GM21423 (cell line): Measurements from ENCODE around the gene RGS9BP.
"Not testable (repeated sequence)": the region's sequence is repeated elsewhere in the genome, so short reads cannot be mapped to it uniquely, and the experiment has no call there.

Source experiments
- ATAC-seq: cut with Tn5 transposase; IDR thresholded peaks from one replicate; pipeline ENCODE4 v1.9.1; 2021; ENCODE audit warnings: mild to moderate bottlenecking, moderate library complexity; ENCODE audit not compliant: unreplicated experiment

RGS9BP gene

GRCh38 chr19:32671883-32672593, 3.6 kb upstream of the RGS9BP start:
- no peak for ATAC-seq

DNA sequence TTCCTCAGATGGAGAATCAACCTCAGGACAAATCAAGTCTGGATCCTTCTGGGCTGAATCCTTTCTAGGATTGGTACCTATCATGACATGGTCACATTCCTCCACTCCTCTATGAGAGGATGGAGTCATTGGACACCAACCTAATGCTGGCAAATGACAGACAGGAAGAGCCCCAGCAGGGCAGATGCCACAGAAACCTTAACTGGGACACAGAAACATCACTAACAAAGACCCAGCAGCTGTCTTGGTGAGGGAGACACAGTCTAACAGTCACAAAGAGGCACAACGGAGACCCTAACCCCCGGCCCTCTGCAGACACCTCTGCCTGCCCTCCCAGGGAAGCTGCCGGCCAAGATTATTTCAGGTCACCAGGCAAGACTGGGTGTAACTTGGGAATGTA, 2.8 kb upstream of the RGS9BP start:
- ATAC-seq, result no peak

DNA sequence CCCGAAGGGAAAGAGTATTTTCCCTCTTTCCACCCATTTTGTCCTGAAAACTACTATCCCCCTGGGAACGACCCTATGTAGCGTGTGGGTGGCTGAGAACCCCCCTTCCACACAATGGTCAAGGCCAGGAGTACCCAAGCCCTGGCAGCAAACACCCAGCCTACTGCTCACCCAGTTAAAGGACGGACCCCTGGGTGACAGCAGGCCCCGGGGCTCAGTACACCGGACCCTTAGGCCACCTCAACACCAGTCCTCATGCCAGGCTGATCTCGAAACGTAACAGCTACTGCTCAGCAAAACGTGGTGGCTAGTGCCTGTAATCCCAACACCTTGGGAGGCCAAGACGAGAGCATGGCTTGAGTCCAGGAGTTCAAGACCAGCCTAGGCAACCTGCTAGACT, 2.1 kb upstream of the RGS9BP start:
- no peak for ATAC-seq

DNA sequence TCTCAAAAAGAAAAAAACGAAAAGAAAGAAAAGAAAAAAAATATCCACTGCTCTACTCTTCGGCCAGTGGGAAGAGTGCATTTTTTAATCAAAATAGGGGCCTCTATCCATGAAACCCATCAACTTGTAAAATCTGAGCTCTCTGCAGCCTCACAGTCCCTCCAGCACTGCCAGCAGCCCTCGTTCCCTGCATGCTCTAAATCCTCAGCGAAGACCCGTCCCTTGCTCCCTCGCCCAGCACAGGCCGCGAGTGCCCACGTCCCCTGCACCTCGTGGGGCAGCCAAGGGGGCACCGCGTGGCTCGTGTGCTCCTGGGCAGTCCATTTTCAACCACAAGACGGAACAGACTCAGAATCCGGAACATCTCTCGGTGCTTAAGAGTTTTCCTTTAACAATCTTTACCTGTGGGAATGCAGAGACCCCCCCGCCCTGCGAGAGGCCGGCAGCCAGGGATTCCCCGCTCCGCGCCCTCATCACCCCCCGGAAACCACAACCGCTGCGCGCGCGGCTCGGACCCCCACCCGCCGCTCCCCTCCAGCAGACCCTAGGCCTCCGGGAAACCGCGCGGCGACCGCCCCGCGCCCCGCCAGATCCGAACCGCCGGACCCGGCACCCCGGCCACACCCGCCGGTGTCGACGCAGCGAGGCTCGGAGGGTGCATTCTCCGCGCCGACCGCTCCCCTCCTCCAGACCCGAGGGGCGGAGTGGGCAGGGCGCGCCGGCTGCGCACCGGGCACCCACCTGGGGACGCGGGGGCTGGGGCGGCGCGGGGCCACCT, 1.3 kb upstream of the RGS9BP start:
- ATAC-seq, result no peak

- peak; percentile 96 for ATAC-seq
These were observed 523 bp upstream of the RGS9BP start, which contains the start of gene ANKRD27 for GRCh38 chr19:32674931-32675719. TSS of gene ANKRD27 (minus strand) at chr19:32675180. CDS start at chr19:32659015, 16,165 bp downstream.

- no peak for ATAC-seq
These were observed 692 bp downstream of the RGS9BP start for GRCh38 chr19:32676186-32676894.

GRCh38 chr19:32676895-32677359, 1.3 kb downstream of the RGS9BP start:
- ATAC-seq, result no peak

- no peak for ATAC-seq
These were observed 2.0 kb downstream of the RGS9BP start for GRCh38 chr19:32677657-32678056.

DNA sequence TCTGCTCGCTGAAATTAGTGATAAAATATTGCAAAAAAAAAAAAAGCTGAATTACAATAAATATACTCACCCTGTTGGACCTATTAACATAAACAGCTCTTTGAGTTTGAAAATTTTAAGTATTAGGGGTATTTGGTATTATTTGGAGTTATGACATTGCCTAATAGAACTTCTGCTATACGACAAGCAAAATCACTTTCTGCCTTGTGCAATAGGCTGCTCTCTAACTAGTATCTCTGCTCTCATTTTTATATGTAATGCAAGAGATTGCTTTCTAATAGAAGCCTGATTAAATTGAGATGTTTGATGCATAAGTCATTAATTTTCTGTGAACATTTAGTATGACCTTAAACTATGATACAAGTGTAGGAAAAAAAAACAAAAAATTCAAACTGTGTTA, 5.3 kb downstream of the RGS9BP start:
- ATAC-seq, result no peak

GRCh38 chr19:32682317-32682716, 6.7 kb downstream of the RGS9BP start:
- ATAC-seq, result no peak

- no peak for ATAC-seq
These were observed 11.3 kb downstream of the RGS9BP start for GRCh38 chr19:32686847-32687475.

- ATAC-seq, result no peak
These were observed 12.0 kb downstream of the RGS9BP start for GRCh38 chr19:32687681-32688080.

GRCh38 chr19:32688311-32688710, 12.7 kb downstream of the RGS9BP start:
- ATAC-seq, result no peak

- ATAC-seq, result peak; percentile 79
These were observed 15.8 kb downstream of the RGS9BP start, which contains the start of gene NUDT19 for GRCh38 chr19:32691291-32691951. TSS of gene NUDT19 (plus strand) at chr19:32691821. CDS start at chr19:32691961, 140 bp downstream.

DNA sequence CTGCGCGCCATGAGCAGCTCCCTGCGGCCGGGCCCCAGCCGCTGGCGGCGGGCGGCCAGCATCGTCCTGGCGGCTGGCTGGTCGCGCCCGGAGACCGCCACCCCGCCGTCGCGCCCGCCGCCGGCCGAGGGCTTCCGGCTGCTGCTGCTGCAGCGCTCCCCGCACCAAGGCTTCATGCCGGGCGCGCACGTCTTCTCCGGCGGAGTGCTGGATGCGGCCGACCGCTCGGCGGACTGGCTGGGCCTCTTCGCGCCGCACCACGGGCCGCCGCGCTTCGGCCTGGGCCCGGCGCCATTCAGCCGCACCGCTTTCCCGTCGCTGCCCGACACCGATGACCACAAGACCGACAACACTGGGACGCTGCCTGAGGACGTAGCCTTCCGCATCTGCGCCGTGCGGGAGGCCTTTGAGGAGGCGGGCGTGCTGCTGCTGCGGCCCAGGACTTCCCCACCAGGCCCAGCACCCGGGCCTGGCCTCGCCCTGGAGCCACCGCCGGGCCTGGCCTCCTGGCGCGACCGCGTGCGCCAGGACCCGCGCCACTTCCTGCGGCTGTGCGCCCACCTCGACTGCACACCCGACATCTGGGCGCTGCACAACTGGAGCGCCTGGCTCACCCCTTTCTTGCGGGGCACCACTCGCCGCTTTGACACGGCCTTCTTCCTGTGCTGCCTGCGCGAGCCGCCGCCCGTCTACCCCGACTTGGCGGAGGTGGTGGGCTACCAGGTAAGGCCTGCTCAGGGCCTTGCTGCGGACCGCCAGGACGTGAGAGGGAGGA, 16.5 kb downstream of the RGS9BP start:
- peak; percentile 53 for ATAC-seq

- no peak for ATAC-seq
These were observed 17.0 kb downstream of the RGS9BP start for GRCh38 chr19:32692727-32693061.

DNA sequence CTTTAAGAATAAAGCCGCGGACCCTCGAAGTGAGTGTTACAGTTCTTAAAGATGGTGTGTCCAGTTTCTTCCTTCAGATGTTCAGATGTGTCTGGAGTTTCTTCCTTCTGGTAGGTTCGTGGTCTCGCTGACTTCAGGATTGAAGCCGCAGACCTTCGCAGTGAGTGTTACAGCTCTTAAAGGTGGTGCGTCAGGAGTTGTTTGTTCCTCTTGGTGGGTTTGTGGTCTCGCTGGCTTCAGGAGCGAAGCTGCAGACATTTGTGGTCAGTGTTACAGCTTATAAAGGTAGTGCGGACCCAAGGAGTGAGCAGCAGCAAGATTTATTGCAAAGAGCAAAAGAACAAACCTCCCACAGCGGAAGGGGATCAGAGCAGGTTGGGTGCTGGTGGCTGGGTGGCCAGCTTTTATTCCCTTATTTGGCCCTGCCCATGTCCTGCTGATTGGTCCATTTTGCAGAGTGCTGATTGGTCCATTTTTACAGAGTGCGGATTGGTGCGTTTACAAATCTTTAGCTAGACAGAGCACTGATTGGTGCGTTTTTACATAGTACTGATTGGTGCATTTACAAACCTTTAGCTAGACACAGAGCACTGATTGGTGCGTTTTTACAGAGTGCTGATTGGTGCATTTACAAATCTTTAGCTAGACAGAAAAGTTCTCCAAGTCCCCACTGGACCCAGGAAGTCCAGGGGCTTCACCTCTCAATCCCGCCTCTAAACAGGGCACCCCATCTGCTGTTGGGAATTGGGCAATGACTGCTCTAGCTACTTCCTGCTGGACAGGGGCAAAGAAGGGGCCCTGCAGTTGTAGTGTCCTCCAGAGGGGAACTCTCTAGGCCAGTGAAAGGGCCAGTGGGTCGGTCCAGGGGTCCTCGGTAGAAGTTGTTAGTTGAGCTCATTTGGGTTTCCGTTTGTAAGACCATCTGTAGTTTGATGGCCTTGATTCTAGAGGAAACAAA, 17.8 kb downstream of the RGS9BP start:
- not testable (repeated sequence) for ATAC-seq

DNA sequence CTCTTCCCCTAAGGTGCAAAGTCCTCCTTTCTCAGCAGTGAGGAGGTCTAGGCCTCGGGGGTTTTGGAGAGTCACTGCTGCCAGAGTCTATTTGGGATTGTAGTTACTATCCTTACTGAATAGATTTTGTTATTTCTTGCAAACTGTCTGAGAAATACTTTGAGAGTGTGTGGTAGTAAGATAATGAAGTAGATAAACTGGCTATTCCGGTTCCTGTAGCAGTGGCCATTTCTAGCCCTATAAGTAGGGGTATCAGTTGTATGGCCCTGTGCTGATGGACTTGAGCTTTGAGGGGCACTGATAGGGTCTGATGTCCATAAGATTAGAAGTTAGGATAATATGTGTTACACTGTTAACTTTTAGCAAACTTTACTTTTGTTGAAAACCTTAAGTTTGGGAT, 18.7 kb downstream of the RGS9BP start:
- ATAC-seq, result not testable (repeated sequence)
